ENCODE results near the gene LDLRAD4.
"Not testable (repeated sequence)": the region's sequence is repeated elsewhere in the genome, so short reads cannot be mapped to it uniquely, and the experiment has no call there.

The LDLRAD4 gene

DNA sequence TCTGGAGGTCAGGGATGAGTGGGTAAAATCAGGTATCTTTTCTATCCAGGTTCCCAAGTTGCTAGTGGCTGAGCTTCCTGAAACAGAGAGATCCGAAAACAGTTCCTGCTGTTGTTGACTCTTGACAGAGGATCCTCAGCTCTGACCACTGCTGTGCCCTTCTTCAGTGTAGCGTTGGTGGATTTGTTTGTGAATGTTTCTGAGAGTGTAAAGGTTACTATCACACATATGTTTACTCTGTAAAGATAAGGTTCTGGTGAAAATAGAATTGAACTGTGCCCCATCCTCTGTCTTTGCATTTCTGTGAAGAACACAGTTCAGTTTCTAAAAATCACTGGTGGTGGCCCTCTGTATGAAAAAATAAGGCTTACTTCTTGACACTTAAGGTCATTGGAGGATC is 119.8 kb downstream of the LDLRAD4 start:
- DNase-seq (ENCODE audit: low read depth) = no peak

DNA sequence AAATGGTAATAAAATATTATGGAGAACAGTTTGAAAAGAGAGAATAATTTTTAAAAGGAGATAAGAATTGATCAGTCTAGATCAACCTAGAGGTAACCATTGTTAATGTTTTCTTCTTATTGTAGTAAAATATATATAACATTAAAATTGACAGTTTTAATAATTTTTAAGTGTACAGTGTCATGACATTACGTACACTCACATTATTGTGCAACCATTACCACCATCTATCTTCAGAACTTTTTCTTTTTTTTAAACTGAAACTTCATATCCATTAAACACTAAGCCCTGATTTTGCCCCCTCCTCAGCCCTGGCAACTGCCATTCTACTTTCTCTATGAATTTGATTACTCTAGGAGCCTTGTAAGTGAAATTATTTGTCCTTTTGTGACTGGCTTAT is 121.1 kb downstream of the LDLRAD4 start:
- no peak for DNase-seq (ENCODE audit: low read depth)

DNA sequence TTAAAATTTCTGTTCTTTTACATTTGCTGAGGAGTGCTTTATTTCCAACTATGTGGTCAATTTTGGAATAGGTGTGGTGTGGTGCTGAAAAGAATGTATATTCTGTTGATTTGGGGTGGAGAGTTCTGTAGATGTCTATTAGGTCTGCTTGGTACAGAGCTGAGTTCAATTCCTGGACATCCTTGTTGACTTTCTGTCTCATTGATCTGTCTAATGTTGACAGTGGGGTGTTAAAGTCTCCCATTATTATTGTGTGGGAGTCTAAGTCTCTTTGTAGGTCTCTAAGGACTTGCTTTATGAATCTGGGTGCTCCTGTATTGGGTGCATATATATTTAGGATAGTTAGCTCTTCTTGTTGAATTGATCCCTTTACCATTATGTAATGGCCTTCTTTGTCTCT is 127.9 kb downstream of the LDLRAD4 start:
- not testable (repeated sequence) for DNase-seq (ENCODE audit: low read depth)

DNA sequence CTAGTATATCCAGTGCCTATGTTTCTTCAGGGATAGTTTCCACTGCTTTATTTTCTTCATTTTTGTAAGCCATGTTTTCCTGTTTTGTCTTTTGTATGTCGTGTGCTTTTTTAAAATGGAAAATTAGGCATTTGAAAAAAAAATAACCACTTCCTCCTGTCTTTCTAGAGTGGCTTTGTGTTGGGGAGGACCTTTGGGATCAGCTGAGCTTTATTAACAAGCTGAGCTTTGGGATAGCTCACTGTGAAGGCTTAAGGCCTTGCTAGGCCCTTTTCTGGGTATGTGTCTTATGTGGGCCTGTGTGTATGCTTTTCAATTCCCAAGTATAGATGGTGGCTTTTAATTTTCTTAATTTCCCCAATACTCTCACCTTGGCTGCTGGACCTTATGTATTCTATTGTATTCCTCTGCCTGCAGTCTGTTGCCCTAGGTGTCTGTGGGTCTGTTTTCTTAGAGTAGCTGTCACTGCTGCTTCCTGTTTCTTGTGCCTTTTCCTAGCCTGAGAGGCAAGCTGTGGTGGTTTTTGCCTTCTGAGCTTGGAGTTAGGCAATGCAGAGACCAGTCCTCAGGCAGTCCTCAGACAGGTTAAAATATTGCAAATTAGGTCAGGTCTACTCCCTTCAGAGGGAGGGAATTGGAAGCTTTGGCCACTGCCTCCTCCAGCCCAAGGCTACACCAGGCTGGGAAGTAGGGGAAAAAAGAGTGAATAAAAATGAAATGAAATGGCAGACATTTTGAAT is 134.7 kb downstream of the LDLRAD4 start:
- no peak for DNase-seq (ENCODE audit: low read depth)

DNA sequence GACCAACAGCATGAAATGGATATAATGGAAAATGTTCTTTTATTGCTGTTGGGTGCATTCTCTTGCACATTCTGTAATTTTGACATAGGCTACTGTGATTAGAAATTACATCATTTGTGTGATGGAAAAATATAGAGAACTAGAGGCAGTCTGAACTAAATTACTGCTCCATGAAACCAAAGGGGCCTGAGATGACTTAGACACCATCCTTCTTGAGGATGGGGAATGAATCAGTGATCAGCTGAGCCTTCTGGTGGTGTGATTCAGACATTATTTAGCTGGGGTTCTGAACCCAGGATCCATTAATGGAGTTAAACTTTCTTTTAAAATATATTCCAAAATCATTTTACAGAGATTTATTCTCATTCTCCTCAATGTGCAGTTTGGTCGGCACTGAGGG is 135.8 kb downstream of the LDLRAD4 start:
- no peak for DNase-seq (ENCODE audit: low read depth)

DNA sequence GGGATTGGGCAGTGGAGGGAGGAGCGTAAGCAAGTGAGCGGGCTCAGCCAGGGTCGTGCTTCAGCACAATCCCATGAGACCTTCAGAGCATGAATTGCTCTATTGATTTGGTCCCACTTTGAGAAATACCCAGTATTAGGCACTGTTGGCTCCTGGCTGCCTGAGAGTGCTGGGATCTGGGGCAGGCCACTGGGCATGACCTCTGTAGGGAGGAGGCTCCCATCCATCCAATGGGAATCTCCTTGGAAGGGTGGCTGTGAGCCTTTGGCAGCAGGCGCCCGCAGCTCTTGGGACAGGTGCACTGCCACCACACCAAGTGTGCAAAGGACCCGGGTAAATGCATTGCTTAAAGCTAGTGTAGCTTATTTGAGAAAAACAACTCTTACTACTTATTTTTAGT is 137.5 kb downstream of the LDLRAD4 start:
- DNase-seq (ENCODE audit: low read depth) = no peak

DNA sequence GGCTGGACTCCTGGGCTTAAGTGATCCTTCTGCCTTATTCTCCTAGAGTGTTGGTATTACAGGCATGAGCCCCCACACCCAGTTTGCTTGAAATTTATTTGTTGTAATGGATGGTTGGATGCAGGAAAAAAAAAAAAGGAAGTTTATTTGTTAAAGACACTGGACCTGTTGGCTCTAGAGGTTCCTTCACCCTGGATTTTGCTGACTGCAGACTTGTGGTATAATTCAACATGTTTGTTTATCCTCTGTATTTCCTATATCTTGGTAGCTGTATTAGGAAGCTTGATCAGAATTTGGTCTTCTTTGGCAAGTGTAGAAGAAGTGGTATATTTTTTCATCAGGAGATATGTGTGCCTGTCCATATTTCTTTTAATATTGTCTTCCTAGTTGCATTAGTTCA is 138.7 kb downstream of the LDLRAD4 start:
- DNase-seq (ENCODE audit: low read depth) = no peak

DNA sequence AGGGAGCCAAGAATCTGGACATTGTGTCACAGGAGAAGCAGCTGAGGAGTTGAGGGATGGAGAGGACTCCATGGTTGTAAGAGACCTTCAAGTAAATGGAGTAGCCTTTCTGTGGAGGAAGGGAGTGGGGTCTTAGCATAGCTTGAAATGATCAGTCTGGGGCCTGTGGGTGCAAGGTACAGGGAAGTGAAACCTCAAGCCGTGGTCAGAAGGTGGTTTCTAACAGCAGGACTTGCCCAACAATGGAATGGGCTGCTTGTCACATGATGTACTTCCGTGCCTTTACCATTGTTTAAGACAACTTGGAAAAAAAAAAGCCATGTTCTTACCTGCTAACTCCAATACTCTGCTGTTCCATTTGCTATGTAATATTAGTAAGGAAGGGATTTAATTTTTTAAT is 140.7 kb downstream of the LDLRAD4 start:
- DNase-seq (ENCODE audit: low read depth) = no peak

DNA sequence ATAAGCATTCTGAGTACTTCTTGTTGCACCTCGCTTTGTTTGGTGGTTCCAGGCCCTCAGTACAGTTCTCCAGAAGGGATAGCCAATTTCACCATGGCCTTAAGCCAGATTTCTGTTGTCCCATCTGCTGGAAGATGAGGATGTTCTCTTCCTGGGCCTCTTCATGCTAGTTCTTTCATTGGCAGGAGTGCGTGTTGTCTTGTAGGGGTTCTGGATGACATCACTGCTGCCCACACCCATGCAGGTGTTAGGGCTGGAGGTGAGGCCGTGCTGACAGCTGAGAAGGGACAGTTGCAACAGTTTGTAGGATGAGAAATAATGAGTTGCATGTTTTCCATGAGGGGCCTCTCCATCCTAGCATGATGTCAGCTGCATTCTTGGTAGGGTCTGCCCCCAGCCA is 142.9 kb downstream of the LDLRAD4 start:
- DNase-seq (ENCODE audit: low read depth) = no peak

DNA sequence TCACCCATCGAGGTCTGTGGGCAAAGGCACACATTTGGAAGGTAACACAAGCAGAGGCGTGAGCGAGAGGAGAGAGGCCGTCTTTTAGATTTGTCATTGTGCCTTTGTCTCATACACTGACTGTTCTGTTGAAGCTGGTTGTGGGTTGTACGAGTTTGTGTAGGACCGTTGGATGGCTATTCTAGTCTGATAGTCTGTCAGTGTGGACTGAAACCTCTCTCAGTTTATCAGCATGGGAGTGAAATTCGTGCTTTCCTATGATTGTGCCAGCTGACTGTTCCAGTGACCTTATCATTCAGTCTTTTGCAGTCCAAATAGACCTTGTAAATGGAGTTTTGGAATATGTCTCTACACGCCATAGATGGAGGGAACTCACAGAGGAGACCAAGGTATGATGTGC is 143.5 kb downstream of the LDLRAD4 start:
- DNase-seq (ENCODE audit: low read depth) = no peak

DNA sequence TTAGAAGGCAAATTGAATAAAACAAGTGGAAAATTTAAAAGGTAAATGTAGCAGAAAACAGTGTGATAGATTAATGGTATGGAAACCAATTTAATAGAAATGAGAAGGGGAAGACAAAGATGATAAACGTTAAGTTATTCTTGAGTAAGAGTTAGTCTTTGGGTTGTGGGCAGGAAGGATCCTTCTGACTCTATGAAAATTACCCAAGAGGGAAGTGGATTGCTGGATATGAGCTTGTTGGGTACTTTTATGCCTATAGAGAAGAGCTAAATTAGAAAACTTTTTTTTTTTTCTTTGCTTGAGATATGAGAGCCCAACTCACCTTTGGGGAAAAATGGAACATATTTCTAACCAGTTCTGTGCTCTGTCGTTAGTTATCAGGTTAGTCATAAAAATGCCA is 144.0 kb downstream of the LDLRAD4 start:
- DNase-seq (ENCODE audit: low read depth) = no peak

DNA sequence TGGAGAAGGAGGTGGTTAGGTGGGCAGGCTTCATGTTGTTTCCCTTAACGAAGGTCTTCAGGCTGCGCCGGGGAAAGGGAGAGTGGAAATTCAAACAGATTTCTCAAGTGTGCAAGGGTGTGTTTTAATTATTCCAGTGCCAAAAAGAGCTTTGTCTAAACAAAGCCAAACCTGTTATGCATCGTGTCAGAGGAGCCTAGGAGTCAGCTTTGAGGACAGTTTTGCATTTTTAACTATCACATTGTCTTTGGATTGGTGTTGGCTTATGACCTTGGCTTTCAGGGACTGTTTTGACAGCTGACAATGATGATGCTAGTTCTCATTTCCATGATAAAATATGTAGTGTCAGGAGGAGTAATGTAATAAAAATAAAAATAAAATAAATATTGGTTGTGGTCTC is 144.8 kb downstream of the LDLRAD4 start:
- no peak for DNase-seq (ENCODE audit: low read depth)

DNA sequence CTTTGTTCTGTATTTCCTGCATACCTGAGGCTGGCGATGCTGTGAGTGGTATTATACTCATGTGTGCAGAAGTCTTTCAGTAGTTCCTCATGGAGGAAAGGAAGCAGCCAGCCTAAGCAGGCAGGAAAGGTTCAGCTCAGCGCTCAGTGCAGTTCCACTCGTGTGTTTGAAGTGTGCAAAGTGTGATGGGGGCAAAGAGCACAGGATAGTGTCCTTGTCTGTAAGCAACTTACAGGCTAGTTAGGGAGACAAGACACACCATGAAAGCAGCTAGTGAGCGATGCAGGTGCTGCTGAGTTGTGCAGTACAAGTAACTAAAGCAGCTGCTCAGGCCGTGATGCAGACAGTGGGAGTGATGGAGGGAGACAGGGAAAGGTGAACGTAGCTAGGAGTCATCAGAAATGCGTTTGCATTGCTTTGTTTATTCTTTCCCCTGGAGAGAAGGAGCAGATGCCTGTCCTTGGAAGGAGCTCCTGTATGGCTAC is 146.2 kb downstream of the LDLRAD4 start:
- no peak for DNase-seq (ENCODE audit: low read depth)

DNA sequence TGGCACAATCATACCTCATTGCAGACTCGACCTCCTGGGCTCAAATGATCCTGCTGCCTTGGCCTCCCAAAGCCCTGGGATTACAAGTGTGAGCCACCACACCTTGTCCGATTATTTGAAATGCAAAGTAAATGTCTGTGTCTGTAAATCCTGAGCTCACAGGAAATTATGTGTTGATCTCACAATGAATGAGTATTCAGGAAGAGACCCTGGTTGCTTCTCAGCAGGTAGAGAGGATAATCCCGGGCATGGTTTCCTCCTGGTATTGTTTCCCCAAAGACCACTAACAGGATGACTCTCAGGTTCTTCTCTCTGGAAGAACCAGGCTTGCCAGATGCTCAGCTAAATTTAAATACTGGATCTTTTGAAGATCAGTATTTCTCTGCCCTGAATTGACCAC is 147.6 kb downstream of the LDLRAD4 start:
- no peak for DNase-seq (ENCODE audit: low read depth)

DNA sequence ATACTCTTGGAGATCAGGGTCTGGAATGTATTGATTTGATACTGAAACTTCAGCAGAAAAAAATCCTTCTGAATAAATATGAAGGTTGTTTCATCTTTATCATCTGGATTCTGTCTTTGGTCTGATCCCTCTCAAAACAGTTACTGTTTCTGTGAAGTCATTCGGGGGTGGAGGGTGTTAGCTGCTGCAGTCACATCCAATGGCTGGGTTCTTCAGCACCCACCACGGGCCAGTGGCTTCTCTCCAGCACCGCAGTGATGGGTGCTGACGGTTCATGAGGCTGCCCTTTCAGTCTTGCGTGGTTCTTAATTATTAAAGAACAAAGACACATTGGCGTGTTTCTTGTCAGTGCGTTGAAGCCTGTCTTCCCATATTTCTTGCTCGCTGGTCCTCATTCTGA is 148.0 kb downstream of the LDLRAD4 start:
- no peak for DNase-seq (ENCODE audit: low read depth)

DNA sequence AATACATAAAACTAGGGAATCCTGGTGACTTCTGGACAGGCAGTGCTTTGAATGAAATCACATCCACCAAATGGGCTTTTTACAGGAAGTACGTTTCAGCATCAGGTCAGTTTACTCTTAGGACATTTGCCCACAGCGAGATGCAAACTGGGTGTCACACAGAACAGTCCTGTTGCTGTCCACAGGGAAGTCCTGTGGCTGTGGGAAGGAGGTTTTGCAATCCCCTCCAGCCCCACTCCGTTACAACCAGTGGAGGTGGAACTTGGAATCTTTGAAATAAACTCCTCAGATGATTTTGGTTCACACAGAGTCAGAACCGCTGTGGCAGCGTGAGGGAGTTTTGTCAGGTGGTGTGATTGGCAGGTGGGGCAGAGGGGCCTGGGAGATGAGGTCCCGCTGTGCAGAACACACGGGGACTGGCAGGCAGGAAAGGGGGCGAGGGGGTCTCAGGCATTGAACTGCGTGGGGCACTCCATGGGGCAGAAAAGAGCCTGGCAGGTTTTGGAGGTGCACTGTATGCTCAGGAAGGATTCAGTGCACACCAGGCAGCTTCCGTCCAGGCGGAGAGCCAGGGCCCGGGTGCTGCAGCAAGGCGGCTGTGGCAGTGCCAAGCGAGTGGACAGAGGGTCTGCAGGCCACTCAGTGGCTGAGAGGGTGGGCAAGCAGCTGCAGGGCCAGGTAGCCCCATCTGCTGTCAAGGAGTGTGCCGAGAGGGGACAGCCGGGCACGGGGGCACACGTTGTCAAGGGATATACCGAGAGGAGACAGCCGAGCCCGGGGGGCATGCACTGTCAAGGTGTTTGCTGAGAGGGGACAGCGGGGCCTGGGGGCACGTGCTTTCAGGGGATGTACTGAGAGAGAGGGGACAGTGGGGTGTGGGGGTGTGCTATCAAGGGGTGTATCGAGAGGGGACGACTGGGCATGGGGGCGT is 148.7 kb downstream of the LDLRAD4 start:
- DNase-seq (ENCODE audit: low read depth) = no peak

DNA sequence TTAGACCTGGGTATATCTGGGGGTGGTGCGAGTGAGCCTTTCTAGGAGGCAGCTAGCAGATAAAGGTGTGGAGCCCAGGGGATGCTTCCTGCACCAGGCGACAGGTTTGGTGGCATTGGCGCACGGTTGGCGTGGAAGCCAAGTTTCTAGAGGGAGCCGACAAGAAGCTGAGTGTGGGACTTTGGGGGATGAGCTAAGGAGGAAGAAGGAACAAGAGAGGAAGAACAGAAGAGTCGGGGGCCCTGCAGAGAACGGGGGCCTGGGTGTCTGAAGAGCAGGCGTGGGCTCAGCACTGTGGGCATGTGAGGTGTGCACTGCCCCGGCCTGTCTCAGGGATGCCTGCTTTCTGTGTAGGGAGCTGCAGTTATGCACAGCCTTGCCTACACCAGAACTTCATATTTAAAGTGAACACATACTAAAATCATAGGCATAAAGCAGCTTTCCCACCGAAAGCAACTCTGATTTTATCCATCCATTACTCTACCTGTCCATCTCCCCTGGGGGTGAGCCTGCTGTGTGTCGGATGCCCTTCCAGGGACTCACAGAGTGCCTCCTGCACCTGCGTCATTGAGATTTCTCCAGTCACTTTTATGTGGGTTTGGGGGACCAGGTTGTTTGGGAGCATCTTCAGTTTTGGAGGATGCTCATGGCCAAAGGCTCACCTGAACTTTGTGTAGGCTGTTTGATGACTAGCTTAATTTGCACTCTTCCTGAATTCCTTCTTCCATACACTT is 149.7 kb downstream of the LDLRAD4 start:
- no peak for DNase-seq (ENCODE audit: low read depth)

DNA sequence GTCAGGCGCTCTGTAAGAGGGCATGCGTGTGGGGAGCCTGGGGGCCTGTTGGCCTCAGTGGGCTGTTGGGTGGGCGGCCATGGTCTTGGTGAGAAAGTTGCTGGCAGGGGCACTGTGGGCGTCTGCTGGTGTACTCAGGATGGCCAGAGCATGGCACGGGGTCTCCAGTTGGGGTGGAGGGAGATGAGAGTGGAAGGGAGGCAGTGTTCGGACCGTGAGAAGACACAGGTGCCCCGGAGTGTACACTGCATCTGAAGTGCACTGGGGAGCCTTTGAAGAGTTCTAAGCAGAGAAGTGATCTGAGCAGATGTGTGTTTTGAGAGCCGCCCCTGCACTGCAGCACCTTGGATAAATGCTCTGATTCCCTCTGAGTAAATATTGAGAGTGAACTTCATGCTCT is 150.8 kb downstream of the LDLRAD4 start:
- DNase-seq (ENCODE audit: low read depth) = no peak

DNA sequence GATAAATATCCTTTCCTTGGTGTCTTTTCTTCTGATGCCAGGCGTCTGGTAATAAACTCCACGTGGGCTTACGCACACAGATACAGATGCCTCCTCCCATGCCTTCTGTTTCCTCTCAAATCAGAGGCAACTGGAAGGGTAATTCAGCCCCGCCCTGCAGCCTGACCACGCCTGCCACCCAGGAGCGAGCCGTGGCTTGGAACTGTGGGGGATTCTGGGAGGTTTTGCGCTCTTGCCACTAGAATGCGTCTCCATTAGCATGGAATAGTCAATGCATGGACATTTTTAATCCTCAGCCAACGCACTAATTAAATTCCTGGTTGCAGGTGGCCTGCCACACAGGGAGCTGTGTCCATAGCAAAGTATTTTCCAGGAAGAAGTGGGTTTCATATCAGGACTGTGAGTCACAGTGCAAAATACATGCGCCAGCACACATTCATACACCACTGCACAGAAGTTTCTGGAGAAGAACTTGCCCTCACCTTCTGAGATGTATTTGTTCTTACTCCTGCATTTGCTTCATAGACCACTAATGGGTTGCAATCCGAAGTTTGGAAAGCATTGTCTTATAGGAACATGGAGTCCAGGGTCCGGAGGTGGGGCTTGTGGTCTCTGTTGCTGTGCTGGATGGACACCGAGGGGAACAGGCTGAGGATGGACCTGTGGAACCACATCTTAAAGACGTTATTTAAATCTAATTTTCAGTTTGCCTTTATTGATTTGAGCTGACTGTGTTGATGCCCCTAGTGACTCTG is 151.4 kb downstream of the LDLRAD4 start:
- DNase-seq (ENCODE audit: low read depth) = no peak

DNA sequence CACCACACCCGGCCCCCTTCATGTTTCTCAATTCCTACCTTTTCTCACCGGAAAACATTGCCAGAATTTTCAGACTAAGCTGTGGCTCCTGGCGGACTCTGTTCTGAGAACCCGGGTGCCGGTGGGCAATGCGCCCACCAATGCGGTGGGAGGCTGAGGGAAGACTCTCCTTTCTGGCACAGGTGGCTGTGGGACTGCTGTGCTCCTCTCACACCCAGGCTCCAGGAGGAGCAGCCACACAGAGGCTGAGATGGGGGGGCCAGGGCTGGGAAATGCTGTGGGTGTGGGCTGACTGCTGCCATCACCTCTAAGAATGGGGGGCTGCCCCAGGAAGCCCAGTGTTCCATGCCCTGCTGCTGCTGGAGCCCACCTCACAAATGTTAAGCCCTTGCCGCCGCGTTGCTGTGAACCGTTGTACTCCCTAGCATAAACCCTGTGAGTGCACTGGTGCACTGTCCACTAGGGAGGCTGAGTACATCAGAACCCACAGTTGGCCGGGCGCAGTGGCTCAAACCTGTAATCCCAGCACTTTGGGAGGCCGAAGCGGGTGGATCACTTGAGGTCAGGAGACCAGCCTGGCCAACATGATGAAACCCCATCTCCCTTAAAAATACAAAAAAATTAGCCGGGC is 152.6 kb downstream of the LDLRAD4 start:
- no peak for DNase-seq (ENCODE audit: low read depth)

DNA sequence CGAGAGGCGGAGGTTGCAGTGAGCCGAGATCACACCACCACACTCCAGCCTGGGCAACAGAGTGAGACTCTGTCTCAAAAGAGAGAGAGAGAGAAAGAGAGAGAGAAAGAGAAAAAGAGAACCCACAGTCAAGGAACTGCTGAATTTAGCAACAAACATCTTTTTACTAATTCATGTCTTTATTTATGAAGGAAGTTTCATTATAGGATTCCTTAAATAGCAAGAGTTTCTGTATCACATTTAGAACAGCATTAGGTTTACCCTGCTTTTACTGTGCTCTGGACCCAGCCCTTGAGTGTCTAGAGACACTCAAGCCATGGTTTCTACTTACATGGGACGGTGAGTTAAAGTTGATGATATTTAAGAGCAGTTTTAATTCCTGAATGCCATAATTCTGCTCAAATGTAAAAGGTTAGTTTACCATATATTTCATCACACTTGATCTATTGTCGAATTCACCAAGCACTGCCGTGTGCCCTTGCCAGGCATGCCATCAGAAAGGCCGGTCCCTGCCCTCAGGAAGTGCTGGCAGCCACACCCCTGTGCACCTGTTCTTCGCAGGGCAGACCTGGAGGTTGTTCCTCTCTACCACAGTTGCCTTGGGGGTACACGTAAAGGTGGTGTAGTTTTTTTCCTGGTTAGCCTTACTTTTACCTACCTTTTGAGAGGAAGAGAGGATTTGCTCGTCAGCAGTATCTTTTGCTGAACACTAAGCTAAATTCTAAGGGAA is 153.3 kb downstream of the LDLRAD4 start:
- no peak for DNase-seq (ENCODE audit: low read depth)
